ENCODE measurements around the gene SLU7.

The SLU7 gene

DNA sequence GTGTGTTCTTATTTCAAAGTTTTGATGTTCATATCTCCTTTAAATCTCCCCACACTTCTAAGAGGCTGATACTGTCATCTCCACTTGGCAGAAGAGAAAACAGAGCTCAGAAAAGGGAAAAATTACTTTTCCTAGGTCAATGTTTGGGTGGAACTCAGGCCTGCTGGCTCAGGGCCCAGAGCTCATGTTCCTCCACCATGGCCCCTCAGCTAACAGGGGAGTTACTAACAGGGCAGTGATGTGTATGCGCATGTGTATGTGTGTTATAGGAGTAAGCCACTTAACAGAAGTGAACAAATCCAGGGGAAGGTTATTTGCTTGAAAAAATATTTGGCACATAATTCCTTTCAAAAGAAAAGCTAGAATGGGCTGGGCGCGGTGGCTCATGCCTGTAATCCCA, 51.0 kb downstream of the SLU7 start:
- no peak overlapping the region for H2AFZ ChIP-seq (ENCODE audit: low read length, unreplicated experiment)
- H3K4me3 ChIP-seq (ENCODE audit: low read depth, low read length), result no peak overlapping the region
- no peaks in the 10 kb centered on the region for H3K4me1 ChIP-seq (ENCODE audit: control insufficient read depth, insufficient read depth, low read length, unreplicated experiment)
- H3K79me2 ChIP-seq (ENCODE audit: control insufficient read depth, insufficient read depth, low read length, unreplicated experiment), result no peaks in the 10 kb centered on the region
- peaks cover 30% of the 10 kb centered on the region for H3K27me3 ChIP-seq (ENCODE audit: insufficient read depth, low read length)
- H3K27ac ChIP-seq (ENCODE audit: low read depth, low read length), result no peak overlapping the region
- no peaks in the 10 kb centered on the region for H3K36me3 ChIP-seq (ENCODE audit: insufficient read depth, low read length)

GRCh38 chr5:160367261-160367660, 51.6 kb downstream of the SLU7 start:
- Histone ChIP-seq H3K4me1 (ENCODE audit: control insufficient read depth, insufficient read depth, low read length, unreplicated experiment) (no peaks in the 10 kb centered on the region), H2AFZ (ENCODE audit: low read length, unreplicated experiment) (no peak overlapping the region), H3K4me3 (ENCODE audit: low read depth, low read length) (no peak overlapping the region), H3K36me3 (ENCODE audit: insufficient read depth, low read length) (no peaks in the 10 kb centered on the region), H3K27me3 (ENCODE audit: insufficient read depth, low read length) (peaks cover 24% of the 10 kb centered on the region), H3K79me2 (ENCODE audit: control insufficient read depth, insufficient read depth, low read length, unreplicated experiment) (no peaks in the 10 kb centered on the region), H3K27ac (ENCODE audit: low read depth, low read length) (no peak overlapping the region)

DNA sequence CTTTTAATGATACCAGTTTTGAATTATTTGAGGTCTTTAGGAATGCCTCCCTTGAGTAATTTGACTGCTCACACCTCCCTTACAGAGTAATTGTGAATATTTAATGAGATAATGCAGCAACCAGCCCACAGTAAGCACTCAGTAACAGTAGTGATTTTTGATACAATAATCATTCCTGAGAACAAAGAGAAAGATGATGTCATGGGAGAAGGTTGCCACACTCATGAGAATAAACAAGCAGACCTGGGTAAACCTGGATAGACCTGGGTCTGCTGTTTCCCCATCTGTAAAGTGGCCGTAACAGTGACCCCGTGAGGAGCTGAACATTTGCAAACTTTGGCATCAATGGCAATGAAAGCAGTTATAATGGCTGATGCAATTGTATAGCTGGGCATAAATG, 52.7 kb downstream of the SLU7 start:
- Histone ChIP-seq H3K79me2 (ENCODE audit: control insufficient read depth, insufficient read depth, low read length, unreplicated experiment) (no peaks in the 10 kb centered on the region), H3K27me3 (ENCODE audit: insufficient read depth, low read length) (peaks cover 13% of the 10 kb centered on the region), H3K27ac (ENCODE audit: low read depth, low read length) (no peak overlapping the region), H3K4me3 (ENCODE audit: low read depth, low read length) (no peak overlapping the region), H2AFZ (ENCODE audit: low read length, unreplicated experiment) (no peak overlapping the region), H3K4me1 (ENCODE audit: control insufficient read depth, insufficient read depth, low read length, unreplicated experiment) (no peaks in the 10 kb centered on the region), H3K36me3 (ENCODE audit: insufficient read depth, low read length) (no peaks in the 10 kb centered on the region)

GRCh38 chr5:160363660-160364395, 55.1 kb downstream of the SLU7 start:
- Histone ChIP-seq H3K4me1 (ENCODE audit: control insufficient read depth, insufficient read depth, low read length, unreplicated experiment) (no peaks in the 10 kb centered on the region), H2AFZ (ENCODE audit: low read length, unreplicated experiment) (no peak overlapping the region), H3K36me3 (ENCODE audit: insufficient read depth, low read length) (no peaks in the 10 kb centered on the region), H3K4me3 (ENCODE audit: low read depth, low read length) (no peak overlapping the region), H3K27ac (ENCODE audit: low read depth, low read length) (no peak overlapping the region), H3K79me2 (ENCODE audit: control insufficient read depth, insufficient read depth, low read length, unreplicated experiment) (no peaks in the 10 kb centered on the region), H3K27me3 (ENCODE audit: insufficient read depth, low read length) (no peaks in the 10 kb centered on the region)

DNA sequence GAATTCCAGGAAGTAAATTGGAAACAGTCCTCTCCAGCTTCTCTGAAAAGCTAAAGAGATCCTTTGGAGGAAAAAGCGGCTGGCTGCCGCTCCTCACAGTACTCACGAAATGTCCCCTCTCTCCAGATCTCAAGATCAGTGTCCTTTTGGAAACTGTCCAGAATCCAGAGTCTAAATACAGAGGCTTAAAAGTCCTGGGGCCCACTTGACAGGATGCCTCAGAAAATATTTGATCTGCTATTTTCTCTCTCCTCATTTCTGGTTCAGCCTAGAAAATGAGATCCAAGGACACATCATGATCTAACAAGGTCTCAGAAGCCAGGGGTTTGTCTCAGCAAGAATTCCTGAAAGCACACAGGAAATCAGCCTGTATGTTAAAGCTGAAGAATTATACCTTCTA, 55.7 kb downstream of the SLU7 start:
- Histone ChIP-seq H2AFZ (ENCODE audit: low read length, unreplicated experiment) (no peak overlapping the region), H3K27me3 (ENCODE audit: insufficient read depth, low read length) (no peaks in the 10 kb centered on the region), H3K27ac (ENCODE audit: low read depth, low read length) (no peak overlapping the region), H3K79me2 (ENCODE audit: control insufficient read depth, insufficient read depth, low read length, unreplicated experiment) (no peaks in the 10 kb centered on the region), H3K4me1 (ENCODE audit: control insufficient read depth, insufficient read depth, low read length, unreplicated experiment) (no peaks in the 10 kb centered on the region), H3K36me3 (ENCODE audit: insufficient read depth, low read length) (no peaks in the 10 kb centered on the region), H3K4me3 (ENCODE audit: low read depth, low read length) (no peak overlapping the region)

GRCh38 chr5:160361624-160362228, 57.2 kb downstream of the SLU7 start:
- H3K27me3 ChIP-seq (ENCODE audit: insufficient read depth, low read length), result no peaks in the 10 kb centered on the region
- H3K4me1 ChIP-seq (ENCODE audit: control insufficient read depth, insufficient read depth, low read length, unreplicated experiment), result no peaks in the 10 kb centered on the region
- no peak overlapping the region for H2AFZ ChIP-seq (ENCODE audit: low read length, unreplicated experiment)

GRCh38 chr5:160360310-160360709, 58.6 kb downstream of the SLU7 start:
- no peaks in the 10 kb centered on the region for H3K27me3 ChIP-seq (ENCODE audit: insufficient read depth, low read length)
- no peak overlapping the region for H2AFZ ChIP-seq (ENCODE audit: low read length, unreplicated experiment)
- H3K79me2 ChIP-seq (ENCODE audit: control insufficient read depth, insufficient read depth, low read length, unreplicated experiment), result no peaks in the 10 kb centered on the region
- H3K4me1 ChIP-seq (ENCODE audit: control insufficient read depth, insufficient read depth, low read length, unreplicated experiment), result no peaks in the 10 kb centered on the region
- no peak overlapping the region for H3K27ac ChIP-seq (ENCODE audit: low read depth, low read length)
- no peaks in the 10 kb centered on the region for H3K36me3 ChIP-seq (ENCODE audit: insufficient read depth, low read length)
- no peak overlapping the region for H3K4me3 ChIP-seq (ENCODE audit: low read depth, low read length)

More at GRCh38 chr5:160361624-160362228, 57.2 kb downstream of the SLU7 start:
- Histone ChIP-seq H3K36me3 (ENCODE audit: insufficient read depth, low read length) (no peaks in the 10 kb centered on the region), H3K27ac (ENCODE audit: low read depth, low read length) (no peak overlapping the region), H3K79me2 (ENCODE audit: control insufficient read depth, insufficient read depth, low read length, unreplicated experiment) (no peaks in the 10 kb centered on the region), H3K4me3 (ENCODE audit: low read depth, low read length) (no peak overlapping the region)

GRCh38 chr5:160359816-160360215, 59.1 kb downstream of the SLU7 start:
- H2AFZ ChIP-seq (ENCODE audit: low read length, unreplicated experiment), result no peak overlapping the region

GRCh38 chr5:160359242-160359641, 59.6 kb downstream of the SLU7 start:
- no peaks in the 10 kb centered on the region for H3K27me3 ChIP-seq (ENCODE audit: insufficient read depth, low read length)
- H3K4me3 ChIP-seq (ENCODE audit: low read depth, low read length), result no peak overlapping the region
- H3K36me3 ChIP-seq (ENCODE audit: insufficient read depth, low read length), result no peaks in the 10 kb centered on the region
- H3K27ac ChIP-seq (ENCODE audit: low read depth, low read length), result no peak overlapping the region
- no peak overlapping the region for H2AFZ ChIP-seq (ENCODE audit: low read length, unreplicated experiment)
- no peaks in the 10 kb centered on the region for H3K4me1 ChIP-seq (ENCODE audit: control insufficient read depth, insufficient read depth, low read length, unreplicated experiment)
- no peaks in the 10 kb centered on the region for H3K79me2 ChIP-seq (ENCODE audit: control insufficient read depth, insufficient read depth, low read length, unreplicated experiment)

More at GRCh38 chr5:160359816-160360215, 59.1 kb downstream of the SLU7 start:
- no peaks in the 10 kb centered on the region for H3K27me3 ChIP-seq (ENCODE audit: insufficient read depth, low read length)
- no peaks in the 10 kb centered on the region for H3K79me2 ChIP-seq (ENCODE audit: control insufficient read depth, insufficient read depth, low read length, unreplicated experiment)
- H3K36me3 ChIP-seq (ENCODE audit: insufficient read depth, low read length), result no peaks in the 10 kb centered on the region
- no peak overlapping the region for H3K4me3 ChIP-seq (ENCODE audit: low read depth, low read length)
- H3K4me1 ChIP-seq (ENCODE audit: control insufficient read depth, insufficient read depth, low read length, unreplicated experiment), result no peaks in the 10 kb centered on the region
- H3K27ac ChIP-seq (ENCODE audit: low read depth, low read length), result no peak overlapping the region

- no peaks in the 10 kb centered on the region for H3K36me3 ChIP-seq (ENCODE audit: insufficient read depth, low read length)
- no peaks in the 10 kb centered on the region for H3K79me2 ChIP-seq (ENCODE audit: control insufficient read depth, insufficient read depth, low read length, unreplicated experiment)
- H3K4me1 ChIP-seq (ENCODE audit: control insufficient read depth, insufficient read depth, low read length, unreplicated experiment), result no peaks in the 10 kb centered on the region
- H2AFZ ChIP-seq (ENCODE audit: low read length, unreplicated experiment), result no peak overlapping the region
- no peak overlapping the region for H3K4me3 ChIP-seq (ENCODE audit: low read depth, low read length)
- H3K27me3 ChIP-seq (ENCODE audit: insufficient read depth, low read length), result no peaks in the 10 kb centered on the region
- H3K27ac ChIP-seq (ENCODE audit: low read depth, low read length), result no peak overlapping the region
Measured at GRCh38 chr5:160357861-160358411, 60.9 kb downstream of the SLU7 start.

GRCh38 chr5:160357394-160357793, 61.5 kb downstream of the SLU7 start:
- Histone ChIP-seq H3K4me3 (ENCODE audit: low read depth, low read length) (no peak overlapping the region), H3K27ac (ENCODE audit: low read depth, low read length) (no peak overlapping the region), H3K79me2 (ENCODE audit: control insufficient read depth, insufficient read depth, low read length, unreplicated experiment) (no peaks in the 10 kb centered on the region), H2AFZ (ENCODE audit: low read length, unreplicated experiment) (no peak overlapping the region), H3K36me3 (ENCODE audit: insufficient read depth, low read length) (no peaks in the 10 kb centered on the region), H3K27me3 (ENCODE audit: insufficient read depth, low read length) (no peaks in the 10 kb centered on the region), H3K4me1 (ENCODE audit: control insufficient read depth, insufficient read depth, low read length, unreplicated experiment) (no peaks in the 10 kb centered on the region)

Data from ACC112 (cell line).